ENCODE results near the gene OLR1. TPM values are rescaled to one million over a fixed set of nuclear protein-coding genes. Genes with fewer than 3 reads are reported as not detected.

The OLR1 gene
- total RNA-seq, 1 experiment from 2014 or later, result not detected

DNA sequence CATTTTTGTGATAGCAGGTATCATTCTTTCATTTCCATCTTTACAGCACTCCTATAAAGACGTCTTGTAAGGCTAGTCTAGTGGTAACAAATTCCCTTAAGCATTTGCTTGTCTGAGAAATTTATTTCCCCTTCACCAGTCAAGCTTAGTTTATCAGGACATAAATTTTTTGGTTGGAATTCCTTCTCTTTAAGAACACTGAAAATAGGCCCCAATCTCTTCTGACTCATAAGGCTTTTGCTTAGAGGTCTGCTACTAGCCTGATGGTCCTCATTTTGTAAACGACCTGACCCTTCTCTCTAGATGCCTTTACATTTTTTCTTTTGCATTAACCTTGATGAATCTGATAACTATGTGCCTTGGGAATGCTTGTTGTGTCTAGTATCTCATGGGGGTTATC lies 20.3 kb downstream of the OLR1 start (continued):
- TF ChIP-seq, protein P1, sequence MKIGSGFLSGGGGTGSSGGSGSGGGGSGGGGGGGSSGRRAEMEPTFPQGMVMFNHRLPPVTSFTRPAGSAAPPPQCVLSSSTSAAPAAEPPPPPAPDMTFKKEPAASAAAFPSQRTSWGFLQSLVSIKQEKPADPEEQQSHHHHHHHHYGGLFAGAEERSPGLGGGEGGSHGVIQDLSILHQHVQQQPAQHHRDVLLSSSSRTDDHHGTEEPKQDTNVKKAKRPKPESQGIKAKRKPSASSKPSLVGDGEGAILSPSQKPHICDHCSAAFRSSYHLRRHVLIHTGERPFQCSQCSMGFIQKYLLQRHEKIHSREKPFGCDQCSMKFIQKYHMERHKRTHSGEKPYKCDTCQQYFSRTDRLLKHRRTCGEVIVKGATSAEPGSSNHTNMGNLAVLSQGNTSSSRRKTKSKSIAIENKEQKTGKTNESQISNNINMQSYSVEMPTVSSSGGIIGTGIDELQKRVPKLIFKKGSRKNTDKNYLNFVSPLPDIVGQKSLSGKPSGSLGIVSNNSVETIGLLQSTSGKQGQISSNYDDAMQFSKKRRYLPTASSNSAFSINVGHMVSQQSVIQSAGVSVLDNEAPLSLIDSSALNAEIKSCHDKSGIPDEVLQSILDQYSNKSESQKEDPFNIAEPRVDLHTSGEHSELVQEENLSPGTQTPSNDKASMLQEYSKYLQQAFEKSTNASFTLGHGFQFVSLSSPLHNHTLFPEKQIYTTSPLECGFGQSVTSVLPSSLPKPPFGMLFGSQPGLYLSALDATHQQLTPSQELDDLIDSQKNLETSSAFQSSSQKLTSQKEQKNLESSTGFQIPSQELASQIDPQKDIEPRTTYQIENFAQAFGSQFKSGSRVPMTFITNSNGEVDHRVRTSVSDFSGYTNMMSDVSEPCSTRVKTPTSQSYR (CRISPR knock-in tag; IDR thresholded peaks at IDR 0.05), result no peak
- TF ChIP-seq NFE2L1 (CRISPR knock-in tag; IDR thresholded peaks at IDR 0.05) (no peak), FOXK1 (CRISPR knock-in tag; IDR thresholded peaks at IDR 0.05) (no peak), HMGA2 (CRISPR knock-in tag; IDR thresholded peaks at IDR 0.05) (no peak), MYBL2 (CRISPR knock-in tag; IDR thresholded peaks at IDR 0.05) (no peak), KAT7 (CRISPR knock-in tag; IDR thresholded peaks at IDR 0.05; ENCODE audit: borderline replicate concordance) (no peak), ZBTB21 (CRISPR knock-in tag; IDR thresholded peaks at IDR 0.05; ENCODE audit: borderline replicate concordance) (no peak), NR2C2 (CRISPR knock-in tag; IDR thresholded peaks at IDR 0.05) (no peak), ESRRA (CRISPR knock-in tag; IDR thresholded peaks at IDR 0.05; ENCODE audit: borderline replicate concordance) (no peak), ATF1 (CRISPR knock-in tag; IDR thresholded peaks at IDR 0.05) (no peak)

DNA sequence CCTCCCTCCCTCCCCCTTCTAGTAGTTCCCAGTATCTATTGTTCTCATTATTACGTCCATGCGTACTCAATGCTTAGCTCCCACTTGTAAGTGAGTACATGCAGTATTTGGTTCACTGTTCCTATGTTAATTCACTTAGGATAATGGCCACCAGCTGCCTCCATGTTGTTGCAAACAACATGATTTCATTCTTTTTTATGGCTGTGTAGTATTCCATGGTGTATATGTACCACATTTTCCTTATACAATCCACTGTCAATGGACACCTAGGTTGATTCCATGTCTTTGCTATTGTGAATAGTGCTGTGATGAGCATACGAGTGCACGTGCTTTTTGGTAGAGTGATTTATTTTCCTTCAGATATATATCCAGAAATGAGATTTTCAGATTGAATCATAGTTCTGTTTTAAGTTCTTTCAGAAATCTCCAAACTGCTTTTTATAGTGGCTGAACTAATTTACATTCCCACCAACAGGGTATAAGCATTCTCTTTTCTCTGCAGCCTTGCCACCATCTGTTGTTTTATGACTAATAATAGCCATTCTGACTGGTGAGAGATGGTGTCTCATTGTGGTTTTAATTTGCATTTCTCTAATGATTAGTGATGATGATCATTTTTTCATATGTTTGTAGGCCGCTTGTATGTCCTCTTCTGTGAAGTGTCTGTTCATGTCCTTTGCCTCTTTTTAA lies 24.1 kb downstream of the OLR1 start:
- H3K4me1 Mint-ChIP-seq, result no peaks in the 10 kb centered on the region; the same call in 1 of the 2 replicates
- H3K36me3 Mint-ChIP-seq, result no peaks in the 10 kb centered on the region
- ATAC-seq (no peak), DNase-seq (ENCODE audit: low spot score) (no peak)
- H3K4me3 Mint-ChIP-seq, result no peak overlapping the region
- ChIA-PET CTCF (no interaction called here), POLR2A (no interaction called here)
- H3K9me3 Mint-ChIP-seq, result peaks cover 10% of the 10 kb centered on the region
- H3K27ac Mint-ChIP-seq, result no peak overlapping the region
- no peaks in the 10 kb centered on the region for H3K27me3 Mint-ChIP-seq (ENCODE audit: low read depth)
- TF ChIP-seq ZNF263 (CRISPR knock-in tag; IDR thresholded peaks at IDR 0.05; ENCODE audit: low read depth) (no peak), CREB1 (CRISPR knock-in tag; IDR thresholded peaks at IDR 0.05) (no peak), SP1 (CRISPR knock-in tag; conservative IDR thresholded peaks at IDR 0.05) (no peak), IRF2 (CRISPR knock-in tag; IDR thresholded peaks at IDR 0.05; ENCODE audit: borderline replicate concordance, low read depth) (no peak), TEAD4 (CRISPR knock-in tag; IDR thresholded peaks at IDR 0.05) (no peak), ZNF232 (CRISPR knock-in tag; IDR thresholded peaks at IDR 0.05) (no peak), ETV6 (CRISPR knock-in tag; IDR thresholded peaks at IDR 0.05) (no peak), PRRX2 (CRISPR knock-in tag; IDR thresholded peaks at IDR 0.05) (no peak), TP53 (CRISPR knock-in tag; IDR thresholded peaks at IDR 0.05) (no peak)
- TF ChIP-seq, protein P2, sequence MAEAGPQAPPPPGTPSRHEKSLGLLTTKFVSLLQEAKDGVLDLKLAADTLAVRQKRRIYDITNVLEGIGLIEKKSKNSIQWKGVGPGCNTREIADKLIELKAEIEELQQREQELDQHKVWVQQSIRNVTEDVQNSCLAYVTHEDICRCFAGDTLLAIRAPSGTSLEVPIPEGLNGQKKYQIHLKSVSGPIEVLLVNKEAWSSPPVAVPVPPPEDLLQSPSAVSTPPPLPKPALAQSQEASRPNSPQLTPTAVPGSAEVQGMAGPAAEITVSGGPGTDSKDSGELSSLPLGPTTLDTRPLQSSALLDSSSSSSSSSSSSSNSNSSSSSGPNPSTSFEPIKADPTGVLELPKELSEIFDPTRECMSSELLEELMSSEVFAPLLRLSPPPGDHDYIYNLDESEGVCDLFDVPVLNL (CRISPR knock-in tag; IDR thresholded peaks at IDR 0.05; ENCODE audit: borderline replicate concordance, low read depth), result no peak
- TF ChIP-seq, protein P3, sequence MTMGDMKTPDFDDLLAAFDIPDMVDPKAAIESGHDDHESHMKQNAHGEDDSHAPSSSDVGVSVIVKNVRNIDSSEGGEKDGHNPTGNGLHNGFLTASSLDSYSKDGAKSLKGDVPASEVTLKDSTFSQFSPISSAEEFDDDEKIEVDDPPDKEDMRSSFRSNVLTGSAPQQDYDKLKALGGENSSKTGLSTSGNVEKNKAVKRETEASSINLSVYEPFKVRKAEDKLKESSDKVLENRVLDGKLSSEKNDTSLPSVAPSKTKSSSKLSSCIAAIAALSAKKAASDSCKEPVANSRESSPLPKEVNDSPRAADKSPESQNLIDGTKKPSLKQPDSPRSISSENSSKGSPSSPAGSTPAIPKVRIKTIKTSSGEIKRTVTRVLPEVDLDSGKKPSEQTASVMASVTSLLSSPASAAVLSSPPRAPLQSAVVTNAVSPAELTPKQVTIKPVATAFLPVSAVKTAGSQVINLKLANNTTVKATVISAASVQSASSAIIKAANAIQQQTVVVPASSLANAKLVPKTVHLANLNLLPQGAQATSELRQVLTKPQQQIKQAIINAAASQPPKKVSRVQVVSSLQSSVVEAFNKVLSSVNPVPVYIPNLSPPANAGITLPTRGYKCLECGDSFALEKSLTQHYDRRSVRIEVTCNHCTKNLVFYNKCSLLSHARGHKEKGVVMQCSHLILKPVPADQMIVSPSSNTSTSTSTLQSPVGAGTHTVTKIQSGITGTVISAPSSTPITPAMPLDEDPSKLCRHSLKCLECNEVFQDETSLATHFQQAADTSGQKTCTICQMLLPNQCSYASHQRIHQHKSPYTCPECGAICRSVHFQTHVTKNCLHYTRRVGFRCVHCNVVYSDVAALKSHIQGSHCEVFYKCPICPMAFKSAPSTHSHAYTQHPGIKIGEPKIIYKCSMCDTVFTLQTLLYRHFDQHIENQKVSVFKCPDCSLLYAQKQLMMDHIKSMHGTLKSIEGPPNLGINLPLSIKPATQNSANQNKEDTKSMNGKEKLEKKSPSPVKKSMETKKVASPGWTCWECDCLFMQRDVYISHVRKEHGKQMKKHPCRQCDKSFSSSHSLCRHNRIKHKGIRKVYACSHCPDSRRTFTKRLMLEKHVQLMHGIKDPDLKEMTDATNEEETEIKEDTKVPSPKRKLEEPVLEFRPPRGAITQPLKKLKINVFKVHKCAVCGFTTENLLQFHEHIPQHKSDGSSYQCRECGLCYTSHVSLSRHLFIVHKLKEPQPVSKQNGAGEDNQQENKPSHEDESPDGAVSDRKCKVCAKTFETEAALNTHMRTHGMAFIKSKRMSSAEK (CRISPR knock-in tag; IDR thresholded peaks at IDR 0.05; ENCODE audit: borderline replicate concordance), result no peak
- TF ChIP-seq, protein P4, sequence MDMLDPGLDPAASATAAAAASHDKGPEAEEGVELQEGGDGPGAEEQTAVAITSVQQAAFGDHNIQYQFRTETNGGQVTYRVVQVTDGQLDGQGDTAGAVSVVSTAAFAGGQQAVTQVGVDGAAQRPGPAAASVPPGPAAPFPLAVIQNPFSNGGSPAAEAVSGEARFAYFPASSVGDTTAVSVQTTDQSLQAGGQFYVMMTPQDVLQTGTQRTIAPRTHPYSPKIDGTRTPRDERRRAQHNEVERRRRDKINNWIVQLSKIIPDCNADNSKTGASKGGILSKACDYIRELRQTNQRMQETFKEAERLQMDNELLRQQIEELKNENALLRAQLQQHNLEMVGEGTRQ (CRISPR knock-in tag; IDR thresholded peaks at IDR 0.05), result no peak
- TF ChIP-seq, protein P5, sequence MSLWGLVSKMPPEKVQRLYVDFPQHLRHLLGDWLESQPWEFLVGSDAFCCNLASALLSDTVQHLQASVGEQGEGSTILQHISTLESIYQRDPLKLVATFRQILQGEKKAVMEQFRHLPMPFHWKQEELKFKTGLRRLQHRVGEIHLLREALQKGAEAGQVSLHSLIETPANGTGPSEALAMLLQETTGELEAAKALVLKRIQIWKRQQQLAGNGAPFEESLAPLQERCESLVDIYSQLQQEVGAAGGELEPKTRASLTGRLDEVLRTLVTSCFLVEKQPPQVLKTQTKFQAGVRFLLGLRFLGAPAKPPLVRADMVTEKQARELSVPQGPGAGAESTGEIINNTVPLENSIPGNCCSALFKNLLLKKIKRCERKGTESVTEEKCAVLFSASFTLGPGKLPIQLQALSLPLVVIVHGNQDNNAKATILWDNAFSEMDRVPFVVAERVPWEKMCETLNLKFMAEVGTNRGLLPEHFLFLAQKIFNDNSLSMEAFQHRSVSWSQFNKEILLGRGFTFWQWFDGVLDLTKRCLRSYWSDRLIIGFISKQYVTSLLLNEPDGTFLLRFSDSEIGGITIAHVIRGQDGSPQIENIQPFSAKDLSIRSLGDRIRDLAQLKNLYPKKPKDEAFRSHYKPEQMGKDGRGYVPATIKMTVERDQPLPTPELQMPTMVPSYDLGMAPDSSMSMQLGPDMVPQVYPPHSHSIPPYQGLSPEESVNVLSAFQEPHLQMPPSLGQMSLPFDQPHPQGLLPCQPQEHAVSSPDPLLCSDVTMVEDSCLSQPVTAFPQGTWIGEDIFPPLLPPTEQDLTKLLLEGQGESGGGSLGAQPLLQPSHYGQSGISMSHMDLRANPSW (CRISPR knock-in tag; conservative IDR thresholded peaks at IDR 0.05; ENCODE audit: low read depth), result no peak
- TF ChIP-seq, protein P6, sequence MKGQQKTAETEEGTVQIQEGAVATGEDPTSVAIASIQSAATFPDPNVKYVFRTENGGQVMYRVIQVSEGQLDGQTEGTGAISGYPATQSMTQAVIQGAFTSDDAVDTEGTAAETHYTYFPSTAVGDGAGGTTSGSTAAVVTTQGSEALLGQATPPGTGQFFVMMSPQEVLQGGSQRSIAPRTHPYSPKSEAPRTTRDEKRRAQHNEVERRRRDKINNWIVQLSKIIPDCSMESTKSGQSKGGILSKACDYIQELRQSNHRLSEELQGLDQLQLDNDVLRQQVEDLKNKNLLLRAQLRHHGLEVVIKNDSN (CRISPR knock-in tag; IDR thresholded peaks at IDR 0.05), result no peak
